H54 (cell line): ENCODE measurements around the gene PAWR.

Source experiments
- DNase-seq: peaks from one replicate; pipeline ENCODE4 v3.0.0; 2011; ENCODE audit warnings: low spot score, mixed read lengths; ENCODE audit not compliant: insufficient read length
- FAIRE-seq: peaks from 3 replicates; lab custom pipeline; 2011; peaks lifted over from hg19 to GRCh38; lab: Jason Lieb, UNC
- POLR2A ChIP-seq: IDR thresholded peaks from 2 replicates; pipeline ENCODE4 v1.6.1; 2011; ENCODE audit warnings: low read depth, mild to moderate bottlenecking, low read length

PAWR gene, protein sequence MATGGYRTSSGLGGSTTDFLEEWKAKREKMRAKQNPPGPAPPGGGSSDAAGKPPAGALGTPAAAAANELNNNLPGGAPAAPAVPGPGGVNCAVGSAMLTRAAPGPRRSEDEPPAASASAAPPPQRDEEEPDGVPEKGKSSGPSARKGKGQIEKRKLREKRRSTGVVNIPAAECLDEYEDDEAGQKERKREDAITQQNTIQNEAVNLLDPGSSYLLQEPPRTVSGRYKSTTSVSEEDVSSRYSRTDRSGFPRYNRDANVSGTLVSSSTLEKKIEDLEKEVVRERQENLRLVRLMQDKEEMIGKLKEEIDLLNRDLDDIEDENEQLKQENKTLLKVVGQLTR

DNA sequence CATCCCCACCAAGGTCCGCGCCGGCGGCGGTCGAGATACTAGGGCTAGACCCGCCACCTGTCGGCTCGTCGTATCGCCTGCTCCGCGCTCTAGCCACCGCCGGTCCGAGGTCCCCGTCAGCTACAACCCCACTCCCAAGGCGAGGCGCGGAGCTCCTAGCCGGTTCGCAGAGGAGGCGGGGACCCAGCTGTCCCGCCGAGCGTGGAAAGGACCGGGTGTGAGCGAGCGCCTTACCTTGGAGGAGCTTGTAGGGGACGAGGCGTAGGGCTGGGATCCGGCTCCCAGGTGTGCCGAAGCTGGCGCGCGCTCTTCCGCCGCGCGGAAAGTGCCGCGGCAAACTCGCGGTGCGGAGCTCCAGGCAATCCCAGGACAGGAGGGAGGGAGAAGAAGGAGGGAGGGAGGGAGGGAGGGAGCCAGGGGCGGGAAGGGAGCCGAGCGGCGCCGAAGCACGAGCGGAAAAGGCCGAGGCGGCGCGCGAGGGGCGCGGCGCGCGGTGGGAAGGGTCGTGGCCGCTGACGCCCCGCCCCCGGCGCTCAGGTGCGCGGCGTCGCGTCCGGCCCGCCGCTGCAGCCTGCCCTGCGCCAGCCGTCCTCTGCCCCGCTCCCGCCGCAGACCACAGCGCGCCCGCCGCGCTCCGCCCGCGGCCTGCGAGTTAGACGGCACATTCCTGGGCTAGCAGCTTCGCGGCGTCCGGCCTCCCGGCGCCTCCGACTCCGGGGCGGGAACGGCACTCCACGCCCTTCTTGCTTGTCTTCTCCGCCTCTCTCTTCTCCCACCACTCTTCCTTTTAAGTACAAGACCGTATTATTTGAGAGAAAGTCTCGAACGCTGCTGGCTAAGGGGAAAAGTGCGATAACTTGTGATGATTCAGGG, at the start of gene PAWR:
Gene PAWR, minus strand, starts transcription at position 327 of the 873 bp plus-strand sequence. CDS start 720 bp downstream, outside the sequence.
- FAIRE-seq: no peak
- TF ChIP-seq POLR2A: peak; percentile 46; the same call in 1 of the 2 replicates

DNA sequence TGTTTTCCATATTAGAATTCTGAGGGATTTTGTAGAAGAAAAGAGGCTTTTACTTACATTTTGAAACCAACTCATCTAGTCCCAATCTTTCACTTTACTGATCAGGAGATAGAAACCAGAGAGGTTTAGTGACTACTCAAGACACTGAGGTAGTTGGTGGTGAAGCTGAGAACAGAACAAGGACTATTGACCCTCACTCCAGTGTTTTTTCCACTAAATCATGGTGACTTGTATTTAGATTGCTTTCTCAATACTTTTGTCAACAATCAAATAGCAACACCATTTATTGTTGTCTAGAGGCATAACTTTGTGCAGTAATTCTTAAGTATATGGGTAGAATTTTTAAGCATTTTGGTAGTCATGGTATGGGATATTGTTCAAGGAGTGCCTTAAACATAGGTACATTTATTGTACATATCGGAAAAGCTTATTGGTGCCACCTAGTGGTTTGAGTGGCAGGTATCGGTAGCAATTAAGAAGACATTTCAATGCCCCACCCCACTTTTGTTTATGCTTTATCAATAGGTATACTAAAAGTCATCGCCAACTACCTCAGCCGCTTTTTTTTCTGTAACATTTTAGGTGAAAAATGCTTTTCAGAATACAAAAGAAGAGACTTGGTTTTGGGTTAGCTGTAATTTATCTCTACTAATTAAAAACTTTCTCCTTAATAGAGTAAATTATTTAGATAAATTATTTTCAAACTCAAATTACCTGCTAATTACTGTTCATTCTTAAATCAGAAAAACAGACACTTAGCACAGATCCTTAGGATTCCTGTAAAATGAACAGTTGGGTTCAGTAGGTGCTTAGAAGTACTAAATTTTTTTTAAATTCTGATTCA, 47.3 kb upstream of the PAWR start:
- no peak for TF ChIP-seq POLR2A
- DNase-seq (peak; percentile 6), FAIRE-seq (peak; percentile 88)

More for the DNA sequence above, at the start of gene PAWR:
- DNase-seq: peak; percentile 71

DNA sequence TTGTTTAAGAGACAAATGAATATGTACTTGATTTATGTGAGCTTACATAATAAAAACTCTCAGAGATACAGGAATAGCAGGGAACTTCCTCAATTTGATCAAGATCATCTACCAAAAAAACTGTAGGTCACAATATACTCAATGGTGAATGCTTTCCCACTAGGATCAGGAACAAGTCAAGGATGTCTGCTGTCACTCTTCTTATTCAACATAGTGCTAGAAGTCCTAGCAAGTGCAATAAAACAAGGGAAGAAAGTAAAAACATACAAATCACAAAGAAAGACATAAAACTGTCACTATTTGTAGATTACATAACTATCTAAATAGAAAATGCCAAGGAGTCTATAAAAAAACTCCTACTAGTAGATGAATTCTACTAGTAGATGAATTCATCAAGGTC, 41.9 kb upstream of the PAWR start:
- TF ChIP-seq POLR2A: no peak
- DNase-seq (no peak), FAIRE-seq (no peak)

DNA sequence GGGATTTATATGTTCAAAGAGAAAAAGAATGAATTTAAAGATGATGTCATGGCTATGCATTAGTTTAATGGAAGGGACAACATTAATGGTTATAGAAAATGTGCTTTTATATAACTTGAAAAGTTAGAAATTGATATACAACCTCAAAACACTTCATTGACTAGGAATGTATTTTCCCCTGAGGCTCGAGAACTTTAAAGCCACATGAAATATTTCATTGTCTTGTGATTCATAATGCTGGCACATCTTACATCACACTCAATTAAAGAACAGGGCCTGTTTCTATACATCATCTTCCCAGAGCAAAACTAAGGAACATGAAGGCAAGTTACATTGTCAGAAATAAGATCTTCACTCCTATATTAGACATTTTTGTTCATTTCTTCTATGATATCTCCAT, 35.2 kb upstream of the PAWR start:
- TF ChIP-seq POLR2A: no peak
- DNase-seq (peak; percentile 28), FAIRE-seq (peak; percentile 94)

DNA sequence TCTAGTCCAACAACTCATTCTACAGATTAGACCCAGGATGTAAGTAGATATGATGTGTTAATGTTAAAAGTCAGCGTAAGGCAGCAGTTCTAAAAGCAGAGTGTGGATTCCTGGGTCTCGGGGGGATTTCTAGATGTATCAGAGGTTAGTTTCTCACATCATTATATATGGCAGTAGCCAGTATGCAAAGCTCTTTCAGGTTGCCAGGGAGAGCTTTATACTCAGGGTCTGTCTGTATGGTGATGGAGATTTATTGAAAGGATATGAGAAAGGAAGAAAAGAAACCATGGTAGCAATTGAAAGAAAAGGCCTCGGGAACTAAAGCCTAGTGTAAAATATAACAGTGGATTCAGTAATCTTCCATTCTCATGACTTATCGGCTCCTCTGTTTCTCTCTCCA, 26.2 kb upstream of the PAWR start:
- FAIRE-seq: no peak
- no peak for TF ChIP-seq POLR2A
- no peak for DNase-seq

DNA sequence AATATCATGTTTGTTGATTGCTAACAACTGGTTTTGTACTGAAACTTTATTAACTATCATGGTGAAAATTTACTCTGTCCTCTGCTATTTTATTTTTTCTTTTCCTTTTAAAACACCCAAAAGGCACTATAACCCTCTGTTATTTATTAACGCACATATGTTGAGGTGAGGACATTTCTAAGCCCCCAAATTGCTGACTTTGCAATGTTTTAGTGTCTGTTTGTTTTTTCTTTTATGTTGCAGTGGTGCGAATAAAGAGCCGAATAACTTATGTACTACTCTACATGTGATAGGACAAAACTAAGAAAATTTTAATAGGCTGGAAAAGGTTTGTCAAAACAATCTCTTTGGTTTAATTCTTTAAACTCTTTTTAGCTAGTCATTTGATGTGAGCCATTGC, 24.5 kb upstream of the PAWR start:
- no peak for FAIRE-seq
- DNase-seq: no peak
- TF ChIP-seq POLR2A: no peak

DNA sequence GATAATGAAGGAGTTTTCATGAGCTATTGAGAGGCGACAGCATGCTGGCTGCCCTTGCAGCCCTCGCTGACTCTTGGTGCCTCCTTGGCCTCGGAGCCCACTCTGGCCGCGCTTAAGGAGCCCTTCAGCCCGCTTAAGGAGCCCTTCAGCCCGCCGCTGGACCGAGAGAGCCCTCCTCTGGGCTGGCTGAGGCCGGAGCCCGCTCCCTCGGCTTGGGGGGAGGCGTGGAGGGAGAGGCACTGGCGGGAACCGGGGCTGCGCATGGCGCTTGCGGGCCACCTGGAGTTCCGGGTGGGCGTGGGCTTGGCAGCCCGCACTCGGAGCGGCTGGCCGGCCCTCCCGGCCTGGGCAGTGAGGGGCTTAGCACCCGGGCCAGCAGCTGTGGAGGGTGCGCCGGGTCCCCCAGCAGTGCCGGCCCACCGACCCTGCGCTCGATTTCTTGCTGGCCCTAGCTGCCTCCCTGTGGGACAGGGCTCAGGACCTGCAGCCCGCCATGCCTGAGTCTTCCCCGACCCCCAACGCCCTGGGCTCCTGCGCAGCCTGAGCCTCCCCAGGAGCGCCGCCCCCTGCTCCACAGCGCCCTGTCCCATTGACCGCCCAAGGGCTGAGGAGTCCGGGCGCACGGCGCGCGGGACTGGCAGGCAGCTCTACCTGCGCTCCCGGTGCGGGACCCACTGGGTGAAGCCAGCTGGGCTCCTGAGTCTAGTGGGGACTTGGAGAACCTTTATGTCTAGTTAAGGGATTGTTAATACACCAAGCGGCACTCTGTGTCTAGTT, 20.1 kb upstream of the PAWR start:
- FAIRE-seq (no peak), DNase-seq (no peak)
- no peak for TF ChIP-seq POLR2A

DNA sequence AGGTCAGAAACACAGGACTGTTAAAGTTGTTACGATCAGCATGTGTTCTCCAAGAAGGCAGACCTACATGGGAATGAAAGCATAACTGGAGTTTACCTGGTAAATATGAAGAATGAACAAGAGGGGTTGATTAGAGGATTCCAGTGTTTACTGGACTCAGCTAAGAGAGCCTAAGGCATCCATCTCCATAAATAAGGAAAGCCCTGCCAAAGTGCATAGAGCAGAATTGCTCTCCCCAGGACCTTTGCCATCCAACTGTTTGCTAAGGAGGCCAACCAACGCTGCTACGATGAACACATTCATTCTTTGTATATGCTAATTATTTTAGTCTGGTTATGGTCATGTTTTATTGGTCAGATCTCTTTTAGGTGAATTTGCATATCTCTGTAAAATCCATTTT, 17.1 kb upstream of the PAWR start:
- FAIRE-seq: peak; percentile 11
- TF ChIP-seq POLR2A: no peak

DNA sequence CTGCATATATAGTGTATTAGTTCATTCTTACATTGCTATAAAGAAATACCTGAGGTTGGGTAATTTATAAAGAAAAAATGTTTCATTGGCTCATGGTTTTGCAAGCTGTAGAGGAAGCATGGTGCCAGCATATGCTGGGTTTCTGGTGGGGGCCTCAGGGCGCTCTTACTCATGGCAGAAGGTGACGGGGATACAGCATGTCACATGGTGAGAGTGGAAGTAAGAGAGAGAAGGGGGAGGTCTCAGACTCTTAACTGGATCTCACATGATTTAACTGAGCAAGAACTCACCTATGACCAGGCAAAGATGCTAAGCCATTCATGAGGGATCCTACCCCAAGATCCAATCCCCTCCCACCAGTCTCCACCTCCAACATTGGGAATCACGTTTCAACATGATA, 15.9 kb upstream of the PAWR start:
- TF ChIP-seq POLR2A: no peak
- DNase-seq (no peak), FAIRE-seq (no peak)

More for the DNA sequence above, 17.1 kb upstream of the PAWR start:
- no peak for DNase-seq

DNA sequence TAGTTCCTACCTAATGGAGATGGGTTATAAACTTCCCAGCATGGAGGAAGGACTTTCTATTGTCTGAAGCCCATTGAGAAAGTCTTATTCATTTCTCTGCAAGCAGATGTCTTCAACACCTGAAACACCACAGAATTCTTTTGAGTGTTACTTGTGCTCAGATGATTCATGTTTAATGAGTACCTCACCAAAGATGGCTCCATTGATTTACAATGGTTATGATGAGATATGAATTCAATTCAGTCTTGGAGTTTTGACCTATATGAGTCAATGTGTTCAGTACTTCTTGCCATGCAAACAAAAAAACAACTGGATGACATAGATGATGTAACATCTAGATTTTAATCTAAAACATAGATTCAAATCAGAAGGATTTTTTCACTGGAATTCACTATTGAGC, 15.4 kb upstream of the PAWR start:
- no peak for TF ChIP-seq POLR2A
- no peak for DNase-seq
- peak; percentile 71 for FAIRE-seq

DNA sequence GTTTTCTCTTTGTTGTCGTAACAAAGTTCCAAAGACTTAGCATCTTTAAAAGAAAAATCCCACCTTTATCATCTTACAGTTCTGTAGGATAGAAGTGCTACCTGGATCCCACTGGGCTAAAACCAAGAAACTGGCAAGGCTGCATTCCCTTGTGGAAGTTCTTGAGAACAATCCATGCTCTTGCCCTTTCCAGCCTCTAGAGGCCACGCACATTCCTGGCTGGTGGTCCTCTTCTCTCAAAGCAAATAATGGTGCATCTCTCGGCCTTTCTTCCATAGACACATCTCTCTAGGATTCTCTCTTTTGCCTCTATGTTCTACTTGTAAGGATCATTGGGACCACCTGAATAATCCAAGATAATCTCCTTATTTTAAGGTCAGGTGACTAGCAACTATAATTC, 8.2 kb upstream of the PAWR start:
- no peak for TF ChIP-seq POLR2A
- FAIRE-seq (no peak), DNase-seq (no peak)

DNA sequence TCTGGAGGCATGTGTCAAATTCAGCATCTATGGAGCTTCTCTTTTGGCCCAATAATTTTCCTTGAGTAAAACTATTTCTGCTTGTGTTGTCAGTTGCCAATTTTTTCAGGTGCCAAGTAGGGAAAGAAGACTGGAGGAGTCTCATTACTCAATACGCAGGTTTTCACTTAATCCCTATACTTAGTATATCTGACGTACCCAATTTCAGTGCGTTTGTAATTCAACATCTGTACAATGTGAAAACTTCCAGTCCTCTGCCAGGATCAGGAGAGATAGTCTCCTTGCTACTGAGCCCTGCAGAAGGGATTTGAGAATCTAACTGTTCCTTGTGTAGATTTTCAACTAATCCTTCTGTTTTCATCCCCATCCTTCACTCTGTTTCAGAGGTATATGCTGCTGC, 5.7 kb upstream of the PAWR start:
- no peak for TF ChIP-seq POLR2A
- FAIRE-seq (no peak), DNase-seq (no peak)
